H1 (cell line): ENCODE results near the gene APC2. TPM values are rescaled to one million over a fixed set of nuclear protein-coding genes. Genes with fewer than 3 reads are reported as not detected.

Source experiments
- BACH1 ChIP-seq: IDR thresholded peaks from 2 replicates; pipeline ENCODE4 v1.6.1; 2012; ENCODE audit warnings: low read length, improper control_type of control experiment
- EGR1 ChIP-seq: IDR thresholded peaks from 2 replicates; pipeline ENCODE4 v1.6.1; 2011; ENCODE audit warnings: low read depth, low read length, borderline replicate concordance
- GTF2F1 ChIP-seq: IDR thresholded peaks from 2 replicates; pipeline ENCODE4 v1.6.1; 2012; ENCODE audit warnings: low read depth, low read length, improper control_type of control experiment, borderline replicate concordance
- JUN ChIP-seq: IDR thresholded peaks from 2 replicates; pipeline ENCODE4 v1.6.1; 2011; ENCODE audit warnings: low read depth, mild to moderate bottlenecking, improper control_type of control experiment, low read length
- NANOG ChIP-seq: IDR thresholded peaks from 2 replicates; pipeline ENCODE4 v1.6.1; 2011; ENCODE audit warnings: low read length, low read depth, mild to moderate bottlenecking, inconsistent platforms; ENCODE audit not compliant: insufficient read depth, poor library complexity, severe bottlenecking
- RAD21 ChIP-seq, 2 experiments: IDR thresholded peaks in 1 of 2; conservative IDR thresholded peaks in 1 of 2; 2 replicates each; pipeline ENCODE4 v1.6.1; 2011; ENCODE audit warnings: low read depth in 2 of 2, low read length in 2 of 2, improper control_type of control experiment in 1 of 2, inconsistent platforms in 1 of 2, mild to moderate bottlenecking in 1 of 2, moderate library complexity in 1 of 2
- RBBP5 ChIP-seq: IDR thresholded peaks from 2 replicates; pipeline ENCODE4 v1.7.1; 2012; ENCODE audit warnings: low read depth, mild to moderate bottlenecking, inconsistent platforms, low read length, moderate library complexity, borderline replicate concordance
- SIN3A ChIP-seq, 2 experiments: IDR thresholded peaks in 1 of 2; conservative IDR thresholded peaks in 1 of 2; 2 replicates each; pipeline ENCODE4 v1.6.1; 2011 to 2012; ENCODE audit warnings: low read length in 2 of 2, improper control_type of control experiment in 1 of 2, low read depth in 1 of 2, mild to moderate bottlenecking in 1 of 2
- SRF ChIP-seq: IDR thresholded peaks from 2 replicates; pipeline ENCODE4 v1.6.1; 2011; ENCODE audit warnings: mild to moderate bottlenecking, low read depth, low read length, moderate library complexity
- TAF1 ChIP-seq: IDR thresholded peaks from 2 replicates; pipeline ENCODE4 v1.6.1; 2011; ENCODE audit warnings: mild to moderate bottlenecking, low read depth, low read length
- TAF7 ChIP-seq: optimal IDR thresholded peaks from 2 replicates; pipeline ENCODE3; 2011; ENCODE audit warnings: low read depth, mild to moderate bottlenecking, inconsistent platforms, low read length, moderate library complexity, borderline replicate concordance
- TEAD4 ChIP-seq: IDR thresholded peaks from 2 replicates; pipeline ENCODE4 v1.6.1; 2012; ENCODE audit warnings: low read depth, low read length, inconsistent platforms, mixed read lengths
- polyA plus RNA-seq, 7 experiments: library from polyadenylated mRNA; depleted of rRNA in 3 of 7; stranded (reverse) in 5 of 7; unstranded in 2 of 7; fragments of >200 nt in 5 of 7; fragments of 200-250 nt in 2 of 7; gene quantifications; 1 replicate in 5 of 7; 2 replicates in 1 of 7; 4 replicates in 1 of 7; pipeline versions ENCODE4 v1.2.1 to v1.2.3, GENCODE V29; 2011 to 2013; ENCODE audit warnings: missing spikeins in 2 of 7, mixed read lengths in 2 of 7
- total RNA-seq: library from RNA; stranded (reverse); fragmentation: NEBNext Ultra II Directional; extraction: Animal tissue kit (Norgen Biotek cat#: 25700); gene quantifications from 2 replicates; pipeline ENCODE4 v1.2.1, GENCODE V29; 2021
- TF ChIP-seq, protein P1 (sequence below): IDR thresholded peaks from 2 replicates; pipeline ENCODE4 v1.6.1; 2012; ENCODE audit warnings: inconsistent platforms
- TF ChIP-seq, protein P2 (sequence below): IDR thresholded peaks from 2 replicates; pipeline ENCODE4 v1.6.1; 2012; ENCODE audit warnings: inconsistent platforms
- TF ChIP-seq, protein P3 (sequence below), 3 experiments: IDR thresholded peaks; 1 replicate in 2 of 3; 2 replicates in 1 of 3; pipeline versions ENCODE4 v1.5.1 to v1.6.1; 2011; ENCODE audit warnings: low read length in 3 of 3, mild to moderate bottlenecking in 3 of 3, inconsistent platforms in 2 of 3, low read depth in 1 of 3, moderate library complexity in 1 of 3; ENCODE audit not compliant: insufficient read depth in 1 of 3; ENCODE audit errors: control extremely low read depth in 1 of 3

APC2 gene
- total and polyA plus RNA-seq, 2 of the 8 experiments (the other 6 are each of a cell fraction or from before 2014, with no cell fraction given): 1.3 to 4.1 TPM

DNA sequence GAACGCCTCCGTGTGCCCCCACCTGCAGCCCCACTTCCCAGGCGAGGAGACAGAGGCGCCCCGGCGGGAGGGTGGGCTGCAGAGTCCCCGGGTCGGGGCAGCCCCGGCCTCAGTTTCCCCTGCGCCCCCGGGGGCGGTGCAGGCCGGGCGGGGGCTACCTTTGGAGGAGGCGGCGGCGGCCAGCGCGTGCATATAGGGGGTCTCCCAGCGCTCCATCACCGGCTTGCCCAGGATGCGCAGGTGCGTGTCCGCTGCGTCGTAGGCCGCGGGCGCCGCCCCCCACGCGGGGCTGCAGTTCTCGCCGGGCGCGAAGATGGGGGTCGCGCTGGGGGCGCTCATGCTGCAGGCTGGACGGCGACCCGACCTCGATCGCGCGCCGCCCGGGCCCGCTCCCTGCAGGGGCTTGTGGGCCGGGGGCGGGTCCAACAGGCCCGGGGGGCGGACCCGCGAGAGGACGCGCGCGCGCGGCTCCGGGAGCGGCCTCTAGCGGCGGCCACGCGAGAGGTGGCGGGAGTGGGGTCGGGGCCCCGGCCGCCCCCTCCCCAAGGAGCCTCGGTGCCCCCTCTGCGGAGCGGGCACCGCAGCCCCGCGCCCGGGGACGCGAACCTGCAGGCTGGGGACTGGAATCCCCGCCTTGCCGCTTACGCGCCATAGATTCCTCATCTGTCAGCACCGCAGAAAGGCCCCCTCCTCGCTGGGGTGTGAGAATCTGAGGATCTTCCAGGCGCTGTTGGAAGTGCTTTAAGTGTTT lies 48.6 kb upstream of the APC2 start, which contains the start of gene GAMT (continued):
- TF ChIP-seq TAF7 (no peak), TAF1 (no peak), SIN3A (conservative IDR thresholded peaks at IDR 0.05 in 1 of 2, IDR thresholded peaks at IDR 0.05 in 1 of 2; ENCODE audit: low read depth in 1 of 2, low read length in 2 of 2) (0 out of 4 replicates have a peak, but pooled peaks of 1 of the 2 experiments have one; percentile 29), JUN (no peak), BACH1 (peak; percentile 75), RAD21 (IDR thresholded peaks at IDR 0.05 in 1 of 2, conservative IDR thresholded peaks at IDR 0.05 in 1 of 2; ENCODE audit: low read depth in 2 of 2, low read length in 2 of 2) (0 out of 4 replicates have a peak, but pooled peaks of 1 of the 2 experiments have one; percentile 6), GTF2F1 (no peak), SRF (no peak), TEAD4 (no peak), EGR1 (no peak), NANOG (no peak), RBBP5 (no peak)
- TF ChIP-seq, protein P1, sequence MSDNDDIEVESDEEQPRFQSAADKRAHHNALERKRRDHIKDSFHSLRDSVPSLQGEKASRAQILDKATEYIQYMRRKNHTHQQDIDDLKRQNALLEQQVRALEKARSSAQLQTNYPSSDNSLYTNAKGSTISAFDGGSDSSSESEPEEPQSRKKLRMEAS: no peak; the same call in 1 of the 2 replicates
- TF ChIP-seq, protein P2, sequence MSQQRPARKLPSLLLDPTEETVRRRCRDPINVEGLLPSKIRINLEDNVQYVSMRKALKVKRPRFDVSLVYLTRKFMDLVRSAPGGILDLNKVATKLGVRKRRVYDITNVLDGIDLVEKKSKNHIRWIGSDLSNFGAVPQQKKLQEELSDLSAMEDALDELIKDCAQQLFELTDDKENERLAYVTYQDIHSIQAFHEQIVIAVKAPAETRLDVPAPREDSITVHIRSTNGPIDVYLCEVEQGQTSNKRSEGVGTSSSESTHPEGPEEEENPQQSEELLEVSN: no peak
- TF ChIP-seq, protein P3, sequence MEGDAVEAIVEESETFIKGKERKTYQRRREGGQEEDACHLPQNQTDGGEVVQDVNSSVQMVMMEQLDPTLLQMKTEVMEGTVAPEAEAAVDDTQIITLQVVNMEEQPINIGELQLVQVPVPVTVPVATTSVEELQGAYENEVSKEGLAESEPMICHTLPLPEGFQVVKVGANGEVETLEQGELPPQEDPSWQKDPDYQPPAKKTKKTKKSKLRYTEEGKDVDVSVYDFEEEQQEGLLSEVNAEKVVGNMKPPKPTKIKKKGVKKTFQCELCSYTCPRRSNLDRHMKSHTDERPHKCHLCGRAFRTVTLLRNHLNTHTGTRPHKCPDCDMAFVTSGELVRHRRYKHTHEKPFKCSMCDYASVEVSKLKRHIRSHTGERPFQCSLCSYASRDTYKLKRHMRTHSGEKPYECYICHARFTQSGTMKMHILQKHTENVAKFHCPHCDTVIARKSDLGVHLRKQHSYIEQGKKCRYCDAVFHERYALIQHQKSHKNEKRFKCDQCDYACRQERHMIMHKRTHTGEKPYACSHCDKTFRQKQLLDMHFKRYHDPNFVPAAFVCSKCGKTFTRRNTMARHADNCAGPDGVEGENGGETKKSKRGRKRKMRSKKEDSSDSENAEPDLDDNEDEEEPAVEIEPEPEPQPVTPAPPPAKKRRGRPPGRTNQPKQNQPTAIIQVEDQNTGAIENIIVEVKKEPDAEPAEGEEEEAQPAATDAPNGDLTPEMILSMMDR (IDR thresholded peaks at IDR 0.05; ENCODE audit: control extremely low read depth in 1 of 3, insufficient read depth in 1 of 3, low read depth in 1 of 3, low read length in 3 of 3): peak in 1 of 3 experiments; percentile 31; a peak in 2 of 4 replicates
